ENCODE data around the gene ETS2. TPM values are rescaled to one million over a fixed set of nuclear protein-coding genes. Genes with fewer than 3 reads are reported as not detected.
"Not testable (repeated sequence)": the region's sequence is repeated elsewhere in the genome, so short reads cannot be mapped to it uniquely, and the experiment has no call there.

The ETS2 gene
- total RNA-seq, 1 donor from 2014 or later, result 20.9 TPM

- Histone ChIP-seq H3K4me1 (ENCODE audit: control insufficient read depth in 3 of 3, insufficient read depth in 3 of 3, low read length in 3 of 3) (peaks cover 0 to 4% (median 2%) of the 10 kb centered on the region in 3 donors), H3K4me3 (ENCODE audit: low read length in 3 of 3) (no peak overlapping the region), H3K27me3 (ENCODE audit: control insufficient read depth in 3 of 3, insufficient read depth in 3 of 3, low read length in 3 of 3) (no peaks in the 10 kb centered on the region), H3K27ac (ENCODE audit: low read depth, low read length) (no peak overlapping the region), H3K9ac (ENCODE audit: low read depth in 1 of 3, low read length in 3 of 3) (no peak overlapping the region), H3K36me3 (ENCODE audit: control insufficient read depth in 3 of 3, insufficient read depth in 3 of 3, low read length in 3 of 3) (no peaks in the 10 kb centered on the region), H3K9me3 (ENCODE audit: control insufficient read depth in 3 of 3, low read length in 3 of 3) (no peaks in the 10 kb centered on the region)
These were observed 38.2 kb downstream of the ETS2 start for GRCh38 chr21:38843806-38844503.

- not testable (repeated sequence) for H3K9me3 ChIP-seq (ENCODE audit: control insufficient read depth in 3 of 3, low read length in 3 of 3); H3K27ac ChIP-seq (ENCODE audit: low read depth, low read length); H3K4me3 ChIP-seq (ENCODE audit: low read length in 3 of 3); H3K9ac ChIP-seq (ENCODE audit: low read depth in 1 of 3, low read length in 3 of 3); H3K36me3 ChIP-seq (ENCODE audit: control insufficient read depth in 3 of 3, insufficient read depth in 3 of 3, low read length in 3 of 3); H3K4me1 ChIP-seq (ENCODE audit: control insufficient read depth in 3 of 3, insufficient read depth in 3 of 3, low read length in 3 of 3); H3K27me3 ChIP-seq (ENCODE audit: control insufficient read depth in 3 of 3, insufficient read depth in 3 of 3, low read length in 3 of 3)
These were observed 39.6 kb downstream of the ETS2 start for GRCh38 chr21:38845374-38845773.

GRCh38 chr21:38847556-38847955 is 41.8 kb downstream of the ETS2 start:
- Histone ChIP-seq H3K4me3 (ENCODE audit: low read length in 3 of 3) (no peak overlapping the region), H3K4me1 (ENCODE audit: control insufficient read depth in 3 of 3, insufficient read depth in 3 of 3, low read length in 3 of 3) (peaks cover 0 to 7% (median 4%) of the 10 kb centered on the region in 3 donors), H3K27ac (ENCODE audit: low read depth, low read length) (peak overlapping the region; percentile 7), H3K9me3 (ENCODE audit: control insufficient read depth in 3 of 3, low read length in 3 of 3) (no peaks in the 10 kb centered on the region), H3K9ac (ENCODE audit: low read depth in 1 of 3, low read length in 3 of 3) (no peak overlapping the region), H3K27me3 (ENCODE audit: control insufficient read depth in 3 of 3, insufficient read depth in 3 of 3, low read length in 3 of 3) (no peaks in the 10 kb centered on the region), H3K36me3 (ENCODE audit: control insufficient read depth in 3 of 3, insufficient read depth in 3 of 3, low read length in 3 of 3) (no peaks in the 10 kb centered on the region)

- Histone ChIP-seq H3K4me3 (ENCODE audit: low read length in 3 of 3) (no peak overlapping the region), H3K9me3 (ENCODE audit: control insufficient read depth in 3 of 3, low read length in 3 of 3) (no peaks in the 10 kb centered on the region), H3K4me1 (ENCODE audit: control insufficient read depth in 3 of 3, insufficient read depth in 3 of 3, low read length in 3 of 3) (peaks cover 0 to 12% (median 10%) of the 10 kb centered on the region in 3 donors), H3K27ac (ENCODE audit: low read depth, low read length) (no peak overlapping the region), H3K36me3 (ENCODE audit: control insufficient read depth in 3 of 3, insufficient read depth in 3 of 3, low read length in 3 of 3) (no peaks in the 10 kb centered on the region), H3K27me3 (ENCODE audit: control insufficient read depth in 3 of 3, insufficient read depth in 3 of 3, low read length in 3 of 3) (no peaks in the 10 kb centered on the region), H3K9ac (ENCODE audit: low read depth in 1 of 3, low read length in 3 of 3) (no peak overlapping the region)
These were observed 42.5 kb downstream of the ETS2 start for GRCh38 chr21:38848187-38848609.

- H3K27ac ChIP-seq (ENCODE audit: low read depth, low read length), result no peak overlapping the region
- no peak overlapping the region for H3K9ac ChIP-seq (ENCODE audit: low read depth in 1 of 3, low read length in 3 of 3)
- no peaks in the 10 kb centered on the region for H3K27me3 ChIP-seq (ENCODE audit: control insufficient read depth in 3 of 3, insufficient read depth in 3 of 3, low read length in 3 of 3)
- peaks cover 7 to 20% (median 19%) of the 10 kb centered on the region in 3 donors for H3K4me1 ChIP-seq (ENCODE audit: control insufficient read depth in 3 of 3, insufficient read depth in 3 of 3, low read length in 3 of 3)
- H3K4me3 ChIP-seq (ENCODE audit: low read length in 3 of 3), result no peak overlapping the region
- H3K36me3 ChIP-seq (ENCODE audit: control insufficient read depth in 3 of 3, insufficient read depth in 3 of 3, low read length in 3 of 3), result no peaks in the 10 kb centered on the region
- H3K9me3 ChIP-seq (ENCODE audit: control insufficient read depth in 3 of 3, low read length in 3 of 3), result no peaks in the 10 kb centered on the region
These were observed 44.0 kb downstream of the ETS2 start for GRCh38 chr21:38849776-38850175.

- Histone ChIP-seq H3K36me3 (ENCODE audit: control insufficient read depth in 3 of 3, insufficient read depth in 3 of 3, low read length in 3 of 3) (no peaks in the 10 kb centered on the region), H3K9ac (ENCODE audit: low read depth in 1 of 3, low read length in 3 of 3) (no peak overlapping the region), H3K27ac (ENCODE audit: low read depth, low read length) (no peak overlapping the region), H3K27me3 (ENCODE audit: control insufficient read depth in 3 of 3, insufficient read depth in 3 of 3, low read length in 3 of 3) (no peaks in the 10 kb centered on the region), H3K9me3 (ENCODE audit: control insufficient read depth in 3 of 3, low read length in 3 of 3) (no peaks in the 10 kb centered on the region), H3K4me1 (ENCODE audit: control insufficient read depth in 3 of 3, insufficient read depth in 3 of 3, low read length in 3 of 3) (peaks cover 7 to 20% (median 19%) of the 10 kb centered on the region in 3 donors), H3K4me3 (ENCODE audit: low read length in 3 of 3) (no peak overlapping the region)
These were observed 44.7 kb downstream of the ETS2 start for GRCh38 chr21:38850277-38850951.

GRCh38 chr21:38851101-38851500 is 45.4 kb downstream of the ETS2 start:
- no peak overlapping the region for H3K27ac ChIP-seq (ENCODE audit: low read depth, low read length)
- H3K9ac ChIP-seq (ENCODE audit: low read depth in 1 of 3, low read length in 3 of 3), result no peak overlapping the region

GRCh38 chr21:38852278-38852677 is 46.5 kb downstream of the ETS2 start:
- Histone ChIP-seq H3K27me3 (ENCODE audit: control insufficient read depth in 3 of 3, insufficient read depth in 3 of 3, low read length in 3 of 3) (no peaks in the 10 kb centered on the region), H3K4me3 (ENCODE audit: low read length in 3 of 3) (no peak overlapping the region), H3K27ac (ENCODE audit: low read depth, low read length) (peak overlapping the region; percentile 92), H3K4me1 (ENCODE audit: control insufficient read depth in 3 of 3, insufficient read depth in 3 of 3, low read length in 3 of 3) (peaks cover 9 to 29% (median 28%) of the 10 kb centered on the region in 3 donors), H3K36me3 (ENCODE audit: control insufficient read depth in 3 of 3, insufficient read depth in 3 of 3, low read length in 3 of 3) (no peaks in the 10 kb centered on the region), H3K9ac (ENCODE audit: low read depth in 1 of 3, low read length in 3 of 3) (no peak overlapping the region), H3K9me3 (ENCODE audit: control insufficient read depth in 3 of 3, low read length in 3 of 3) (no peaks in the 10 kb centered on the region)

More at GRCh38 chr21:38851101-38851500, 45.4 kb downstream of the ETS2 start:
- peaks cover 7 to 20% (median 19%) of the 10 kb centered on the region in 3 donors for H3K4me1 ChIP-seq (ENCODE audit: control insufficient read depth in 3 of 3, insufficient read depth in 3 of 3, low read length in 3 of 3)
- no peaks in the 10 kb centered on the region for H3K36me3 ChIP-seq (ENCODE audit: control insufficient read depth in 3 of 3, insufficient read depth in 3 of 3, low read length in 3 of 3)
- no peaks in the 10 kb centered on the region for H3K9me3 ChIP-seq (ENCODE audit: control insufficient read depth in 3 of 3, low read length in 3 of 3)
- no peaks in the 10 kb centered on the region for H3K27me3 ChIP-seq (ENCODE audit: control insufficient read depth in 3 of 3, insufficient read depth in 3 of 3, low read length in 3 of 3)
- no peak overlapping the region for H3K4me3 ChIP-seq (ENCODE audit: low read length in 3 of 3)

GRCh38 chr21:38852708-38853107 is 47.0 kb downstream of the ETS2 start:
- Histone ChIP-seq H3K4me3 (ENCODE audit: low read length in 3 of 3) (no peak overlapping the region), H3K27ac (ENCODE audit: low read depth, low read length) (peak overlapping the region; percentile 92), H3K4me1 (ENCODE audit: control insufficient read depth in 3 of 3, insufficient read depth in 3 of 3, low read length in 3 of 3) (peaks cover 13 to 33% (median 29%) of the 10 kb centered on the region in 3 donors), H3K27me3 (ENCODE audit: control insufficient read depth in 3 of 3, insufficient read depth in 3 of 3, low read length in 3 of 3) (no peaks in the 10 kb centered on the region), H3K36me3 (ENCODE audit: control insufficient read depth in 3 of 3, insufficient read depth in 3 of 3, low read length in 3 of 3) (no peaks in the 10 kb centered on the region), H3K9me3 (ENCODE audit: control insufficient read depth in 3 of 3, low read length in 3 of 3) (no peaks in the 10 kb centered on the region), H3K9ac (ENCODE audit: low read depth in 1 of 3, low read length in 3 of 3) (no peak overlapping the region)

GRCh38 chr21:38853421-38853919 is 47.7 kb downstream of the ETS2 start:
- Histone ChIP-seq H3K27ac (ENCODE audit: low read depth, low read length) (peak overlapping the region; percentile 92), H3K36me3 (ENCODE audit: control insufficient read depth in 3 of 3, insufficient read depth in 3 of 3, low read length in 3 of 3) (no peaks in the 10 kb centered on the region), H3K27me3 (ENCODE audit: control insufficient read depth in 3 of 3, insufficient read depth in 3 of 3, low read length in 3 of 3) (no peaks in the 10 kb centered on the region), H3K4me1 (ENCODE audit: control insufficient read depth in 3 of 3, insufficient read depth in 3 of 3, low read length in 3 of 3) (peaks cover 16 to 36% (median 31%) of the 10 kb centered on the region in 3 donors), H3K9ac (ENCODE audit: low read depth in 1 of 3, low read length in 3 of 3) (peak overlapping the region in 1 of 3 donors; percentile 38), H3K9me3 (ENCODE audit: control insufficient read depth in 3 of 3, low read length in 3 of 3) (no peaks in the 10 kb centered on the region), H3K4me3 (ENCODE audit: low read length in 3 of 3) (peak overlapping the region in 1 of 3 donors; percentile 16)

Data from skeletal muscle tissue (tissue), 4 donors.